OCI-LY7 (cell line): ENCODE results near the gene DUSP16. TPM values are rescaled to one million over a fixed set of nuclear protein-coding genes. Genes with fewer than 3 reads are reported as not detected.

Experiments
- BruUV-seq: library from RNA; stranded (reverse); fragments of 400-500 nt; replicated peaks from 2 replicates; lab custom pipeline; 2021; lab: Mats Ljungman, UMichigan
- CTCF ChIA-PET: fragments of 300-600 bp; sonication (Branson Sonifier 250); formaldehyde crosslinking; loops from one replicate; lab custom pipeline; 2022; ENCODE audit warnings: antibody characterized with exemption; ENCODE audit not compliant: unreplicated experiment; lab: Charles Lee
- POLR2A ChIA-PET: fragments of 300-600 bp; sonication (Branson Sonifier 250); formaldehyde crosslinking; loops from one replicate; lab custom pipeline; 2022; ENCODE audit warnings: antibody characterized with exemption; lab: Charles Lee
- DNase-seq: peaks from one replicate; pipeline ENCODE4 v3.0.0-alpha.2; 2015; ENCODE audit warnings: low spot score
- H2AFZ ChIP-seq: fragments of 200-600 bp; sonication (generic), shearing (Covaris generic); 2 replicates; pipeline ENCODE4 v1.6.1; 2014; ENCODE audit warnings: mild to moderate bottlenecking, antibody characterized with exemption, low read length, moderate library complexity
- H3K27ac ChIP-seq: fragments of 200-600 bp; sonication (generic); 2 replicates; pipeline ENCODE4 v1.5.1; 2014; ENCODE audit warnings: mixed run types, low read depth, mild to moderate bottlenecking, moderate library complexity, low read length, inconsistent platforms; ENCODE audit not compliant: poor library complexity, severe bottlenecking
- H3K36me3 ChIP-seq: fragments of 200-600 bp; sonication (generic); 2 replicates; pipeline ENCODE4 v1.6.1; 2014; ENCODE audit warnings: mild to moderate bottlenecking, antibody characterized with exemption, low read length, moderate library complexity, mixed read lengths; ENCODE audit not compliant: insufficient read depth
- H3K4me1 ChIP-seq: fragments of 200-600 bp; sonication (generic); 2 replicates; pipeline ENCODE4 v1.5.1; 2014; ENCODE audit warnings: mild to moderate bottlenecking, low read length; ENCODE audit not compliant: insufficient read depth, poor library complexity, severe bottlenecking
- H3K4me2 ChIP-seq: fragments of 200-600 bp; sonication (generic); 2 replicates; pipeline ENCODE4 v1.6.1; 2014; ENCODE audit warnings: mild to moderate bottlenecking, low read length
- H3K4me3 ChIP-seq: fragments of 200-600 bp; sonication (generic); 2 replicates; pipeline ENCODE4 v1.5.1; 2014; ENCODE audit warnings: mild to moderate bottlenecking, low read depth, low read length; ENCODE audit not compliant: poor library complexity, severe bottlenecking
- H3K79me2 ChIP-seq: fragments of 200-600 bp; sonication (generic); 2 replicates; pipeline ENCODE4 v1.6.1; 2016; ENCODE audit warnings: low read depth, mild to moderate bottlenecking, low read length, moderate library complexity, mixed read lengths; ENCODE audit not compliant: insufficient read depth
- H3K9me2 ChIP-seq: fragments of 200-600 bp; sonication (generic); 2 replicates; pipeline ENCODE4 v1.6.1; 2016; ENCODE audit warnings: mild to moderate bottlenecking, low read length, mixed read lengths; ENCODE audit not compliant: insufficient read depth
- H3K9me3 ChIP-seq: fragments of 200-600 bp; sonication (generic); 2 replicates; pipeline ENCODE4 v1.6.1; 2014; ENCODE audit warnings: mild to moderate bottlenecking, mixed run types, low read length, mixed read lengths
- H4K20me1 ChIP-seq: fragments of 200-600 bp; sonication (generic); 2 replicates; pipeline ENCODE4 v1.6.1; 2014; ENCODE audit warnings: mild to moderate bottlenecking, antibody characterized with exemption, low read length, moderate library complexity, mixed read lengths; ENCODE audit not compliant: insufficient read depth
- CTCF ChIP-seq: fragments of 200-600 bp; sonication (generic); conservative IDR thresholded peaks from 2 replicates; pipeline ENCODE4 v1.5.1; 2014; ENCODE audit warnings: mild to moderate bottlenecking, antibody characterized with exemption, low read length, moderate library complexity, mixed read lengths
- EZH2phosphoT487 ChIP-seq: fragments of 200-600 bp; sonication (generic); IDR thresholded peaks from 2 replicates; pipeline ENCODE4 v1.6.1; 2018; ENCODE audit warnings: low read depth, borderline replicate concordance, mild to moderate bottlenecking, mixed run types, antibody characterized with exemption, low read length, moderate library complexity, mixed read lengths
- intact Hi-C: fragments of 100-400 bp; cut with micrococcal nuclease; formaldehyde crosslinking; loops from one replicate; pipeline ENCODE4 v1.10.0; 2022; ENCODE audit not compliant: unreplicated experiment
- total RNA-seq, 2 experiments: library from RNA; depleted of rRNA in 1 of 2; stranded (reverse); fragments of >200 nt in 1 of 2; shearing (Covaris generic) in 1 of 2; gene quantifications; 2 replicates each; pipeline ENCODE4 v1.2.3, GENCODE V29; 2014 to 2022

DUSP16 gene
- total RNA-seq, 2 experiments from 2014 or later: 2.8 to 11.8 TPM

GRCh38 chr12:12499909-12500604, 62.6 kb downstream of the DUSP16 start:
- Histone ChIP-seq H4K20me1 (no peaks in the 10 kb centered on the region), H3K9me3 (no peaks in the 10 kb centered on the region), H3K27ac (no peak overlapping the region), H3K79me2 (no peaks in the 10 kb centered on the region), H2AFZ (no peak overlapping the region), H3K4me2 (no peak overlapping the region), H3K4me3 (no peak overlapping the region), H3K4me1 (no peaks in the 10 kb centered on the region), H3K36me3 (no peaks in the 10 kb centered on the region), H3K9me2 (no peaks in the 10 kb centered on the region)
- DNase-seq: no peak
- ChIA-PET POLR2A (interaction anchor here (1.3 kb wide), 1 partner anchor 82 kb away, joined by 3 read pairs; no protein-coding TSS in a partner anchor), CTCF (no interaction called here)
- no TSS peak for BruUV-seq
- intact Hi-C loops: no loop called here
- TF ChIP-seq EZH2phosphoT487: no peak
- no peak for TF ChIP-seq CTCF

DNA sequence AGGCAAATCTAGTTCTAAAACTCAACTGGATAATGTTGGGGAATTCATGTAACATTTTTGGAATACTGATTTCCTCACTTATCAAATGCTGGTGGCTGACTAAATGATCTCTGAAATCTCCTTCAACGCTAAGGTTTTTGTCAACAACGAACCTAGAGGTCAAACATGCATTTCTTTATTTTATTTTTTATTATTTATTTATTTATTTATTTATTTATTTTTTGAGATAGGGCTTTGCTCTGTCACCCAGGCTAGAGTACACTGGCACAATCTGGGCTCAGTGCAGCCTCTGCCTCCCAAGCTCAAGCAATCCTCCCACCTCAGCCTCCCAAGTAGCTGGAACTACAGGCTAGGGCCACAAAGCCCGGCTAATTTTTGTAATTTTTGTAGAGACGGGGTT, 64.5 kb downstream of the DUSP16 start:
- no peak overlapping the region for H3K4me2 ChIP-seq
- H3K9me2 ChIP-seq: no peaks in the 10 kb centered on the region
- H3K4me3 ChIP-seq: no peak overlapping the region
- H3K9me3 ChIP-seq: no peaks in the 10 kb centered on the region
- no peak for DNase-seq
- intact Hi-C loops: no loop called here
- no peaks in the 10 kb centered on the region for H4K20me1 ChIP-seq
- ChIA-PET CTCF (no interaction called here), POLR2A (no interaction called here)
- TF ChIP-seq CTCF (no peak), EZH2phosphoT487 (no peak)
- H3K79me2 ChIP-seq: no peaks in the 10 kb centered on the region
- H3K4me1 ChIP-seq: no peaks in the 10 kb centered on the region
- no peaks in the 10 kb centered on the region for H3K36me3 ChIP-seq
- H2AFZ ChIP-seq: no peak overlapping the region
- BruUV-seq: no TSS peak
- no peak overlapping the region for H3K27ac ChIP-seq

DNA sequence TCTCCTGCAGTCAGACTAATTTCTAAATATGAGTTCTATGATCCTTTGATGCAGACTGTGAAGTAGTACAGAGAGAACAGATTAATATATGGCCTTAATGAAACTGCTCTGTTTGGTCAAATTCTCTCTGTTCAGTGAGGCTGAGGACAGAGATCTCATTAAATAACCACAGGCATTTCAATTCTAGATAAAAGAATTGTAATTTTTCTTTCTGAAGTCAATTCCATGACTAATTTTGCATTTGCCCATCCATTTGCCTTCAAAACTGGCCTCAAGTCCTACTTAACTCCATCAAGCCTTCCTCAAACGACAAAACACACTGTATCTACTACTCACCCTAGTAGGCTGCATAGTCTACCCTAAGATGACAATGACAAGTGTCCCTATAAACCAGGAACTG, 67.1 kb downstream of the DUSP16 start:
- TF ChIP-seq CTCF (no peak), EZH2phosphoT487 (no peak)
- Histone ChIP-seq H3K4me1 (no peaks in the 10 kb centered on the region), H3K36me3 (no peaks in the 10 kb centered on the region), H3K9me2 (no peaks in the 10 kb centered on the region), H2AFZ (no peak overlapping the region), H3K27ac (no peak overlapping the region), H3K9me3 (no peaks in the 10 kb centered on the region), H3K4me2 (no peak overlapping the region), H3K79me2 (no peaks in the 10 kb centered on the region), H3K4me3 (no peak overlapping the region), H4K20me1 (no peaks in the 10 kb centered on the region)
- intact Hi-C loops: no loop called here
- ChIA-PET POLR2A (no interaction called here), CTCF (no interaction called here)
- no peak for DNase-seq
- BruUV-seq: no TSS peak
